ENCODE results near the gene CLK4. TPM values are rescaled to one million over a fixed set of nuclear protein-coding genes. Genes with fewer than 3 reads are reported as not detected.

Gene CLK4
- total and polyA plus RNA-seq, 2 donors from 2014 or later, result 15.4 to 37.8 TPM

GRCh38 chr5:178563621-178564020, 63.2 kb downstream of the CLK4 start:
- no peak overlapping the region for H3K9ac ChIP-seq (ENCODE audit: low read length in 3 of 3)
- no peaks in the 10 kb centered on the region for H3K9me3 ChIP-seq (ENCODE audit: control insufficient read depth in 2 of 3, insufficient read depth in 1 of 3, low read length in 3 of 3)
- FAIRE-seq (no peak), DNase-seq (no peak)
- H3K36me3 ChIP-seq (ENCODE audit: control insufficient read depth in 2 of 3, insufficient read depth in 3 of 3, low read length in 3 of 3), result no peaks in the 10 kb centered on the region
- no peaks in the 10 kb centered on the region for H3K27me3 ChIP-seq (ENCODE audit: control insufficient read depth, insufficient read depth, low read length)
- TF ChIP-seq CTCF (IDR thresholded peaks at IDR 0.05; ENCODE audit: borderline replicate concordance, extremely low read depth, insufficient read depth), result no peak
- H3K27ac ChIP-seq (ENCODE audit: low read depth in 2 of 2, low read length in 2 of 2), result no peak overlapping the region
- H3K4me1 ChIP-seq (ENCODE audit: control insufficient read depth in 2 of 3, insufficient read depth in 2 of 3, low read depth in 1 of 3, low read length in 3 of 3), result no peaks in the 10 kb centered on the region
- no peak overlapping the region for H3K4me3 ChIP-seq (ENCODE audit: low read length in 3 of 3)
- intact Hi-C loops (cut with DNase I), result no loop called here

GRCh38 chr5:178561746-178562264, 65.0 kb downstream of the CLK4 start:
- DNase-seq (no peak), FAIRE-seq (no peak)
- Histone ChIP-seq H3K4me3 (ENCODE audit: low read length in 3 of 3) (no peak overlapping the region), H3K9me3 (ENCODE audit: control insufficient read depth in 2 of 3, insufficient read depth in 1 of 3, low read length in 3 of 3) (no peaks in the 10 kb centered on the region), H3K27ac (ENCODE audit: low read depth in 2 of 2, low read length in 2 of 2) (no peak overlapping the region), H3K27me3 (ENCODE audit: control insufficient read depth, insufficient read depth, low read length) (no peaks in the 10 kb centered on the region), H3K4me1 (ENCODE audit: control insufficient read depth in 2 of 3, insufficient read depth in 2 of 3, low read depth in 1 of 3, low read length in 3 of 3) (no peaks in the 10 kb centered on the region), H3K9ac (ENCODE audit: low read length in 3 of 3) (no peak overlapping the region), H3K36me3 (ENCODE audit: control insufficient read depth in 2 of 3, insufficient read depth in 3 of 3, low read length in 3 of 3) (no peaks in the 10 kb centered on the region)
- TF ChIP-seq CTCF (IDR thresholded peaks at IDR 0.05; ENCODE audit: borderline replicate concordance, extremely low read depth, insufficient read depth), result no peak
- intact Hi-C loops (cut with DNase I), result no loop called here

DNA sequence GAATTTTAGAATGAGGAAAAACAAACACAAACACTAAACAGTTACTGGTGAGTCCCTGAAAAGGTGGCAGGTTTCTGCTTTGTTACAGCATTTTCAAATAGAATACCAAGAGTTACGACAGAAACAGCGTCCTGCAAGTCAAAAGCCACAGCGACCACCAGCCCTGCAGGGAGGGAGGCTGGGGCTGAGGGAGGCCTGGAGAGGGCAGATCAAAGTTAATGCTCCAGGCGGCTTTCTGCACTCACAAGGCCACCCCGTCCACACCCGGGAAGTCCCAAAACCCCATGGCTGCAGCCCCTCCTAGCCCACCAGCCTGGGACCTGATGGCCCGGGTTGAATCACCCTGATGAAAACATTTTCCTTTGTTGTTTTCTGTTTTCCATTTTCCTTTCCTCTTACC, 65.9 kb downstream of the CLK4 start:
- no peak for FAIRE-seq

More for the DNA sequence above, 65.9 kb downstream of the CLK4 start:
- Histone ChIP-seq H3K4me3 (ENCODE audit: low read length in 3 of 3) (no peak overlapping the region), H3K4me1 (ENCODE audit: control insufficient read depth in 2 of 3, insufficient read depth in 2 of 3, low read depth in 1 of 3, low read length in 3 of 3) (no peaks in the 10 kb centered on the region), H3K36me3 (ENCODE audit: control insufficient read depth in 2 of 3, insufficient read depth in 3 of 3, low read length in 3 of 3) (no peaks in the 10 kb centered on the region), H3K27ac (ENCODE audit: low read depth in 2 of 2, low read length in 2 of 2) (no peak overlapping the region), H3K9me3 (ENCODE audit: control insufficient read depth in 2 of 3, insufficient read depth in 1 of 3, low read length in 3 of 3) (no peaks in the 10 kb centered on the region), H3K27me3 (ENCODE audit: control insufficient read depth, insufficient read depth, low read length) (no peaks in the 10 kb centered on the region), H3K9ac (ENCODE audit: low read length in 3 of 3) (no peak overlapping the region)
- TF ChIP-seq CTCF (IDR thresholded peaks at IDR 0.05; ENCODE audit: borderline replicate concordance, extremely low read depth, insufficient read depth), result no peak
- intact Hi-C loops (cut with DNase I), result no loop called here
- DNase-seq, result no peak

Measured in kidney (tissue), 14 donors.